DMS114 treated with DMSO at 0.1 percent for 48 hours (cell line): Measurements from ENCODE around the gene MYRFL.
A peak's percentile ranks its signal among the peaks of the same experiment; 100 is the strongest.

Experiments
- DNase-seq: peaks from one replicate; lab custom pipeline; 2025; ENCODE audit not compliant: unreplicated experiment; lab: John Stamatoyannopoulos, UW

The MYRFL gene

GRCh38 chr12:69896653-69897381 is 71.8 kb downstream of the MYRFL start:
- no peak for DNase-seq

GRCh38 chr12:69897744-69898143 is 72.7 kb downstream of the MYRFL start:
- no peak for DNase-seq

- DNase-seq = no peak
Observed at GRCh38 chr12:69898236-69898635, 73.2 kb downstream of the MYRFL start.

- DNase-seq = peak; percentile 52
Observed at GRCh38 chr12:69900720-69901131, 75.7 kb downstream of the MYRFL start.

GRCh38 chr12:69901221-69901905 is 76.3 kb downstream of the MYRFL start:
- DNase-seq = no peak

GRCh38 chr12:69903548-69903947 is 78.5 kb downstream of the MYRFL start:
- DNase-seq = no peak

- DNase-seq = no peak
Observed at GRCh38 chr12:69904777-69905176, 79.8 kb downstream of the MYRFL start.

- no peak for DNase-seq
Observed at GRCh38 chr12:69905801-69906200, 80.8 kb downstream of the MYRFL start.

GRCh38 chr12:69906411-69907216 is 81.6 kb downstream of the MYRFL start:
- DNase-seq = no peak

GRCh38 chr12:69908203-69908602 is 83.2 kb downstream of the MYRFL start:
- DNase-seq = no peak

- no peak for DNase-seq
Observed at GRCh38 chr12:69910694-69911093, 85.7 kb downstream of the MYRFL start.

GRCh38 chr12:69913526-69913925 is 88.5 kb downstream of the MYRFL start:
- no peak for DNase-seq

- DNase-seq = no peak
Observed at GRCh38 chr12:69915964-69916363, 90.9 kb downstream of the MYRFL start.

- no peak for DNase-seq
Observed at GRCh38 chr12:69916544-69917235, 91.7 kb downstream of the MYRFL start.

- no peak for DNase-seq
Observed at GRCh38 chr12:69918287-69918686, 93.3 kb downstream of the MYRFL start.

GRCh38 chr12:69919495-69919894 is 94.5 kb downstream of the MYRFL start:
- no peak for DNase-seq

GRCh38 chr12:69921831-69922230 is 96.8 kb downstream of the MYRFL start:
- no peak for DNase-seq

- no peak for DNase-seq
Observed at GRCh38 chr12:69922999-69923398, 98.0 kb downstream of the MYRFL start.

- DNase-seq = no peak
Observed at GRCh38 chr12:69925291-69925690, 100.3 kb downstream of the MYRFL start.

- no peak for DNase-seq
Observed at GRCh38 chr12:69927164-69927563, 102.1 kb downstream of the MYRFL start.

- DNase-seq = no peak
Observed at GRCh38 chr12:69929125-69929524, 104.1 kb downstream of the MYRFL start.
